OCI-LY1 (cell line): Measurements from ENCODE around the gene RASSF4.

Experiments
- H2AFZ ChIP-seq: fragments of 200-600 bp; sonication (generic), shearing (Covaris generic); 2 replicates; pipeline ENCODE4 v1.6.0; 2014; ENCODE audit warnings: antibody characterized with exemption, mild to moderate bottlenecking, low read length
- H3F3A ChIP-seq: fragments of 200-600 bp; sonication (generic), shearing (Covaris generic); 2 replicates; pipeline ENCODE4 v1.6.0; 2014; ENCODE audit warnings: mild to moderate bottlenecking, antibody characterized with exemption, low read length, moderate library complexity; ENCODE audit not compliant: insufficient read depth
- H3K27ac ChIP-seq: fragments of 200-600 bp; sonication (generic); 2 replicates; pipeline ENCODE4 v1.5.1; 2014; ENCODE audit warnings: low read length, mixed run types, mild to moderate bottlenecking, low read depth; ENCODE audit not compliant: poor library complexity, severe bottlenecking
- H3K27me3 ChIP-seq: fragments of 200-600 bp; sonication (generic); 2 replicates; pipeline ENCODE4 v1.6.0; 2014; ENCODE audit warnings: antibody characterized with exemption, mild to moderate bottlenecking, low read length, moderate library complexity; ENCODE audit not compliant: insufficient read depth
- H3K36me3 ChIP-seq: fragments of 200-600 bp; sonication (generic); 2 replicates; pipeline ENCODE4 v1.6.1; 2014; ENCODE audit warnings: mild to moderate bottlenecking, antibody characterized with exemption, low read length, moderate library complexity, mixed read lengths; ENCODE audit not compliant: insufficient read depth
- H3K4me1 ChIP-seq: fragments of 200-600 bp; sonication (generic); 2 replicates; pipeline ENCODE4 v1.5.1; 2014; ENCODE audit warnings: mild to moderate bottlenecking, low read length, moderate library complexity; ENCODE audit not compliant: insufficient read depth, severe bottlenecking
- H3K4me2 ChIP-seq: fragments of 200-600 bp; sonication (generic), shearing (Covaris generic); 2 replicates; pipeline ENCODE4 v1.6.1; 2014; ENCODE audit warnings: low read length
- H3K4me3 ChIP-seq: fragments of 200-600 bp; sonication (generic); 2 replicates; pipeline ENCODE4 v1.5.1; 2014; ENCODE audit warnings: low read length, low read depth, mild to moderate bottlenecking, mixed read lengths; ENCODE audit not compliant: poor library complexity, severe bottlenecking
- H3K79me2 ChIP-seq: fragments of 200-600 bp; shearing (Covaris generic); 2 replicates; pipeline ENCODE4 v1.6.1; 2016; ENCODE audit warnings: mixed run types, low read length, mixed read lengths; ENCODE audit not compliant: insufficient read depth
- H3K9ac ChIP-seq: fragments of 200-600 bp; sonication (generic), shearing (Covaris generic); 2 replicates; pipeline ENCODE4 v1.6.1; 2014; ENCODE audit warnings: mild to moderate bottlenecking, low read length, mixed read lengths
- H3K9me2 ChIP-seq: fragments of 200-600 bp; sonication (generic), shearing (Covaris generic); 2 replicates; pipeline ENCODE4 v1.6.1; 2014; ENCODE audit warnings: low read depth, mild to moderate bottlenecking, low read length, mixed read lengths
- H3K9me3 ChIP-seq: fragments of 200-600 bp; shearing (Covaris generic); 2 replicates; pipeline ENCODE4 v1.6.1; 2014; ENCODE audit warnings: low read length, mixed read lengths
- H4K20me1 ChIP-seq: fragments of 200-600 bp; sonication (generic), shearing (Covaris generic); 2 replicates; pipeline ENCODE4 v1.6.0; 2016; ENCODE audit warnings: mild to moderate bottlenecking, low read length; ENCODE audit not compliant: insufficient read depth
- CTCF ChIP-seq: fragments of 200-600 bp; sonication (generic), shearing (Covaris generic); IDR thresholded peaks from 2 replicates; pipeline ENCODE4 v1.5.1; 2017; ENCODE audit warnings: mild to moderate bottlenecking, antibody characterized with exemption, low read length, moderate library complexity, mixed read lengths
- EZH2 ChIP-seq: fragments of 200-600 bp; sonication (generic), shearing (Covaris generic); IDR thresholded peaks from 2 replicates; pipeline ENCODE4 v1.8.0; 2017; ENCODE audit warnings: borderline replicate concordance, mixed run types, mild to moderate bottlenecking, antibody characterized with exemption, low read length, moderate library complexity, mixed read lengths

RASSF4 gene

GRCh38 chr10:44937196-44938005, 22.2 kb upstream of the RASSF4 start:
- Histone ChIP-seq H3K4me1 (no peaks in the 10 kb centered on the region), H3K27ac (no peak overlapping the region), H3K36me3 (no peaks in the 10 kb centered on the region), H2AFZ (no peak overlapping the region), H3K27me3 (no peaks in the 10 kb centered on the region; the same call in 1 of the 2 replicates), H3K4me2 (no peak overlapping the region), H3K9me3 (no peaks in the 10 kb centered on the region), H3K9ac (no peak overlapping the region), H3K4me3 (no peak overlapping the region), H4K20me1 (no peaks in the 10 kb centered on the region), H3F3A (no peaks in the 10 kb centered on the region), H3K9me2 (no peaks in the 10 kb centered on the region), H3K79me2 (no peaks in the 10 kb centered on the region)
- TF ChIP-seq CTCF (no peak), EZH2 (no peak)

GRCh38 chr10:44938956-44939355, 20.6 kb upstream of the RASSF4 start:
- no peaks in the 10 kb centered on the region for H3K9me2 ChIP-seq
- H3K9me3 ChIP-seq, result no peaks in the 10 kb centered on the region
- no peaks in the 10 kb centered on the region; the same call in 1 of the 2 replicates for H3K27me3 ChIP-seq
- no peaks in the 10 kb centered on the region for H3K4me1 ChIP-seq
- H3K36me3 ChIP-seq, result no peaks in the 10 kb centered on the region
- H3K4me3 ChIP-seq, result no peak overlapping the region
- no peak overlapping the region for H3K4me2 ChIP-seq
- no peak for TF ChIP-seq EZH2
- TF ChIP-seq CTCF, result no peak
- no peak overlapping the region for H3K27ac ChIP-seq
- H3K9ac ChIP-seq, result no peak overlapping the region
- H3F3A ChIP-seq, result no peaks in the 10 kb centered on the region
- H4K20me1 ChIP-seq, result no peaks in the 10 kb centered on the region
- no peak overlapping the region for H2AFZ ChIP-seq
- no peaks in the 10 kb centered on the region for H3K79me2 ChIP-seq

GRCh38 chr10:44939691-44940401, 19.8 kb upstream of the RASSF4 start:
- H3K4me1 ChIP-seq, result no peaks in the 10 kb centered on the region
- TF ChIP-seq EZH2 (no peak), CTCF (no peak)
- H3K4me3 ChIP-seq, result no peak overlapping the region
- H3K9me2 ChIP-seq, result no peaks in the 10 kb centered on the region
- H4K20me1 ChIP-seq, result no peaks in the 10 kb centered on the region
- H3K79me2 ChIP-seq, result no peaks in the 10 kb centered on the region
- no peak overlapping the region for H2AFZ ChIP-seq
- no peaks in the 10 kb centered on the region; the same call in 1 of the 2 replicates for H3K27me3 ChIP-seq
- H3K36me3 ChIP-seq, result no peaks in the 10 kb centered on the region
- H3K9me3 ChIP-seq, result no peaks in the 10 kb centered on the region
- H3K27ac ChIP-seq, result no peak overlapping the region
- H3K4me2 ChIP-seq, result no peak overlapping the region
- no peak overlapping the region for H3K9ac ChIP-seq
- H3F3A ChIP-seq, result no peaks in the 10 kb centered on the region
